HuH-7 (cell line): ENCODE measurements around the gene MIPEP.

ENCODE experiments used
- DNase-seq: peaks from one replicate; pipeline ENCODE4 v3.0.0; 2011; ENCODE audit warnings: low spot score

The MIPEP gene

GRCh38 chr13:23714672-23715071 lies 174.5 kb downstream of the MIPEP start:
- DNase-seq = no peak

GRCh38 chr13:23711355-23711754 lies 177.8 kb downstream of the MIPEP start:
- DNase-seq = no peak

DNA sequence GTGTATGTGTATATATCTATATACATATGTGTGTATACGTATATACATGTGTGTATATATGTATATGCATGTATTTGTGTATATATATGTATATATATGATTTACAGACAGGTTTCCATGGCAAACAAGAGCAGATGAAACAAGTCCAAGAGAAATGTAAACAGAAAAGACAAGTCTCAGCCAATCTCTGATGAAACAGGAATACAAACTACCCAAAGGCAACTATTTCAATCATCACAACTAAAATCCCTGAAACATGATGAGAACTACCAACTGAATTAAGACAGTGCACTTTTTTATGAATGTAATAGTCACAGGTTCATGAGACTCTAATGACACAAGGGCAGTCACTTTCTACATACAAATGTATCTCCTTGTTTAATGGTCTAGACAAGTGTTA lies 178.8 kb downstream of the MIPEP start:
- DNase-seq = no peak

GRCh38 chr13:23709536-23709935 lies 179.7 kb downstream of the MIPEP start:
- no peak for DNase-seq

GRCh38 chr13:23707674-23708073 lies 181.5 kb downstream of the MIPEP start:
- no peak for DNase-seq

- no peak for DNase-seq
Measured at GRCh38 chr13:23705583-23705982, 183.6 kb downstream of the MIPEP start.

- DNase-seq = no peak
Measured at GRCh38 chr13:23703246-23703860, 185.8 kb downstream of the MIPEP start.

- DNase-seq = no peak
Measured at GRCh38 chr13:23701636-23702035, 187.6 kb downstream of the MIPEP start.

DNA sequence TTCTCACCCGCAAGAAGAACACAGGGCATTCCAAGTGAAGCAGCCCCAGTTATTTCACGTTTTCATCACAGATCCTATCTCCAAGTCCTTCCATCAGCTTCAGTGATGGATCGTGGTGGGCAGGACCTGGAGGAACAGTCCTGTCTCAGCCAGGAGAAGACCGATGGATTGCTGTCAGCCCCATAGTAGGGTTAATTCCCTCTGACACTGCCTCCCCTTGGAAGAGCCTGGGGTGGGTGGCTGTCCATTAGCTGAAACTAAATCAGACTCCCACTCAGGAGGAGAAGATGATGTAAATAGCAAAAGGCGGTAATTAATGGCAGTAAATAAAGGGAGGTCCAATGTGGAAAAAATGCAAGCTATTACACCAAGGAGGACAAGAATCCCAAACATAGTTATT lies 188.0 kb downstream of the MIPEP start:
- DNase-seq = no peak

DNA sequence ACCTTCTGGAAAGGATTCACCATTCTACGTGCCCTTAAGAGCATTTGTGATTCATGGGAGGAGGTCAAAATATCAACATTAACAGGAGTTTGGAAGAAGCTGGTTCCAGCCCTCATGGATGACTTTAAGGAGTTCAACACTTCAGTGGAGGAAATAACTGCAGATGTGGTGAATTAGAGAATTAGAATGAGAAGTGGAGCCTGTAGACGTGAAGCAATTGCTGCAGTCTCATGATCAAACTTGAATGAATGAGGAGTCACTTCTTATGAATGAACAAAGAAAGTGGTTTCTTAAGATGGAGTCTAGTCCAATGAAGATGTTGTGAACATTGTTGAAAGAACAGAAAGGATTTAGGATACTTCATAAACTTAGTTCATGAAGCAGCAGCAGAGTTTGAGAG lies 189.9 kb downstream of the MIPEP start:
- no peak for DNase-seq

GRCh38 chr13:23697772-23698313 lies 191.4 kb downstream of the MIPEP start:
- DNase-seq = no peak

DNA sequence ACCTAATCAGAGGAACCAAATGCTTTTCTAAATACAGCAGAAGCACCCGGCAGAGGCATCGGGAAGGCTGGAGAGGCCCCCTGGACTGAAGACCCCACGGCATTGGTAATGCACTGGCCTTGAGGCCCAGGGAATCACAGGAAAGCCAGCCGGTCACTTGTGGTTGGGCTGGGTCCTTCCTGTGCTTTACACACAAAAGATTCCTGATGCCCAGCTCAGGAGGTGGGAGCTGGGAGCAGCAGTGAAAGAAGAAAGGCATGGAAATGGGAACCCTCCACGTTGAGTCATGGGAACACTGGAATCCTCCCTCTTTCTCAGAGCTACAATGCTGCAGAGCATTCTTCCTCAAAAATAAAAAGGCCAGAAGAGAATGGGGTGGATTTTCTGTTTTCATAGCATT lies 192.6 kb downstream of the MIPEP start:
- no peak for DNase-seq

GRCh38 chr13:23695711-23696464 lies 193.3 kb downstream of the MIPEP start:
- no peak for DNase-seq

DNA sequence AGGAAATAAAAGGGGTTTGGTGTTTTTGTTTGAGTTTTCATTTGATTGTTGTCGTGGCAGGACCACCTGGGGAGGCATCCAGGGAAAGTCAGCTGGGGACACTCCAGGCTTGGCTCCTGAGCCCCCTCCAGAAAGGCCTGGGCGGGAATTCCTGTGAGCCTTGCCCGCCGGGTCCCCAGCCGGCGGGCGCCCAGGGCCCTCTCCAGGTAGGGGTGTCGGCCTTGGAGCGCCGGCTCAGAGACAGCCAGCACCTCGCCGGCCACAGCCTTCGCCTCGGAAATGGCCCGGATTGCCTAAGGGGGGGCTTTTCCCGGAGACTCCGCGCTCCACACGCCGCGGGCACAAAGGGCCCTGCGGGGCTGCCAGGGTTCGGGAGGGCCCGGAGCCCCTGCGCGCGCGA lies 194.0 kb downstream of the MIPEP start:
- no peak for DNase-seq

DNA sequence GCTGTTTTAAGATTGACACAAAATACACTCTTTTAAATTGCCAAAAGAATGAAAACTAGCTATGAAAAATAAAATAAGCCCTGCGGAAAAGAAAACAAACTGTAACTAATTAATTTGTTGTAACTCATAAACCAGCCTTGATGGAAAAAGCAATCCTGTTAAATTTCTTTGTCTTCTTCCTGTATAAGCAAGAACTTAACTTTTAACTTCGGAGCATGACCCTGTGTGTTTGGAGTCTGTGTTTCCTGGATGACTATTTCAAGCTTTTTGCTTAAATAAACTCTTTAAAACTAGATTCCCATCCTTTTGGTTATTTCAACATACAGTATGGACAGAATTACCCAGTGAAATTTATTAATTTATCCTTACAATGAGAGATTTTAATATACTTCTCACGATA lies 196.4 kb downstream of the MIPEP start:
- no peak for DNase-seq

DNA sequence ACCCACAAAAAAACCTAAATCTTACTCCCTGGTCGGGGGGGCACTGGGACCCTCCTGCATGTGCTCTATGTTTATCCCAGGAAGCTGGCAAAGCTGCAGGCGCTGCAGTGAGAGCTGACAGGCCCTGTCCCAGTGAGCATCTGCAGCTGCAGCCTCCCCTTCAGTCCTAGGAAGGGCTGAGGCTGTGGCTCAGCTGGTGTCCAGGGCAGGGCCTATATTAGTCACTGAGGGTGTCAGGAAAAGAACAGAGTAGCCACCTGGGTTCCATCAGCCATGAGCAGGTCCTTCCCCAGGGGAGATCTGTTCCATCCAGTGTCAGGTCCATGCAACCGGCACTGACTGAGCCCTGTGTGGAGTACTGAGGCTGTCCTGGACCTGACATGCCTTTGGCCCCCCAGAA lies 198.5 kb downstream of the MIPEP start:
- DNase-seq = no peak

DNA sequence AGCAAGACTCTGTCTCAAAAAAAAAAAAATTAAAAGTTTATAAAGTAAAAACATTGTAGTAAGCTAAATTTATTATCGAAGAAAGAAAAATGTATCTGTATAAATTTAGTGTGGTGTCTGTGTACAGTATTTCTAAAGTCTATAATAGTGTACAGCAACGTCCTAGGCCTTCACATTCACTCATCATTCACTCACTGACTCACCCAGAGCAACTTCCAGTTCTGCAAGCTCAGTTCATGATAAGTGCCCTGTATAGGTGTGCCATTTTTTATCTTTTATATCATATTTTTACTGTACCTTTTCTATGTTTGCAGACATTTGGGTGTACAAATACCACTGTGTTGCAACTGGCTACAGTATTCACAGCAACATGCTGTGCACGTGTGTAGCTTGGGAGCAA lies 200.9 kb downstream of the MIPEP start:
- no peak for DNase-seq

DNA sequence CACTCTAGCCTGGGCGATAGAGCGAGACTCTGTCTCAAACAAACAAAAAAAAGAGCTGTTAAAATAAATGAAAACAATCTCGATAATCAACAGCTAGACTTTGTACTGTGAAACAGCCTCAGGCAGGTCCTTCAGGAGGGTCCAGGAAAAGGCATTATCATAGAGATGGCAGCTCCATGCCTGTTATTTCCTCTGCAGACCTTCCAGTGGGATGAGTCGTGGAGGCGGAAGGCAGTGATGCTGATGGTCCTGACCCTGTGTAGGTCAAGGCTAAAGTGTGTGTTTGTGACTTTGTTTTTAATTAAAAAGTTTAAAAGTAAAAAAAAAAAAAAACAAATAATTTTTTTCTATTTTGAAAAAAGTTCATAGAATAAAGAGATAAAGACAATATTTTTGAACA lies 201.6 kb downstream of the MIPEP start:
- no peak for DNase-seq

DNA sequence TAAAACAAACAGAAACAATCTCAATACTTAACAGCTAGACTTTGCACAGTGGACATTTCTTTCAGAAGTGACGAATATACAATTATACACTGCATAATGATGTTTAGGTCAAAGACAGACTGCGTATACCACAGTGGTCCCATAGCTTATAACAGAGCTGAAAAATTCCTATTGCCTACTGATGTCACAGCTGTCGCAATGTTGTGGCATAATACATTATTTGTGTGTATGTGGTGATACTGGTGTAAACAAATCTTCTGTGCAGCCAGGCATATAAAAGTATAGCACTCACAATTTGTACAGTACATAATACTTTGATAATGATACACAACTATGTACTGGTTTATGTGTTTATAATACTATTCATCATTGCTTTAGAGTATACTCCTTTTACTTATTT lies 202.3 kb downstream of the MIPEP start:
- DNase-seq = no peak

DNA sequence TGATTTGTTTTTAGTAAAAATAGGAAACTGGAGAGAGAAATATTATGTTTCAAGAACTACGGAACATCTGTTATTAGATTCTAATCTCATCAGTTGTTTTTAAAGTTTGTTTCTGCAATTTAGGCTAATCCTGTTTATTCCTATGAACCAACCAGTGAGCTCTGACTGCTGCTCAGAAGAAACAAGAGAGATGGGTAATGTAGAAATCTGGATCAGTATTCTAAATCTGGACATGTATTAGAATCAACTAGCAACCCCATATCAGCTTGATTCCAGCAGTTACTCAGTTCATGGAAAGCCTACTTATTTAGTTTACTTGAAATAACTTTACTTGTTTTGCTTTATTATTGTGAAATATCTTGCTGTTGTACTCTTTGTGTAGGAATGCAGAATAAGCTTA lies 203.8 kb downstream of the MIPEP start:
- DNase-seq = no peak

GRCh38 chr13:23684647-23685046 lies 204.6 kb downstream of the MIPEP start:
- no peak for DNase-seq

GRCh38 chr13:23683084-23683483 lies 206.1 kb downstream of the MIPEP start:
- no peak for DNase-seq

DNA sequence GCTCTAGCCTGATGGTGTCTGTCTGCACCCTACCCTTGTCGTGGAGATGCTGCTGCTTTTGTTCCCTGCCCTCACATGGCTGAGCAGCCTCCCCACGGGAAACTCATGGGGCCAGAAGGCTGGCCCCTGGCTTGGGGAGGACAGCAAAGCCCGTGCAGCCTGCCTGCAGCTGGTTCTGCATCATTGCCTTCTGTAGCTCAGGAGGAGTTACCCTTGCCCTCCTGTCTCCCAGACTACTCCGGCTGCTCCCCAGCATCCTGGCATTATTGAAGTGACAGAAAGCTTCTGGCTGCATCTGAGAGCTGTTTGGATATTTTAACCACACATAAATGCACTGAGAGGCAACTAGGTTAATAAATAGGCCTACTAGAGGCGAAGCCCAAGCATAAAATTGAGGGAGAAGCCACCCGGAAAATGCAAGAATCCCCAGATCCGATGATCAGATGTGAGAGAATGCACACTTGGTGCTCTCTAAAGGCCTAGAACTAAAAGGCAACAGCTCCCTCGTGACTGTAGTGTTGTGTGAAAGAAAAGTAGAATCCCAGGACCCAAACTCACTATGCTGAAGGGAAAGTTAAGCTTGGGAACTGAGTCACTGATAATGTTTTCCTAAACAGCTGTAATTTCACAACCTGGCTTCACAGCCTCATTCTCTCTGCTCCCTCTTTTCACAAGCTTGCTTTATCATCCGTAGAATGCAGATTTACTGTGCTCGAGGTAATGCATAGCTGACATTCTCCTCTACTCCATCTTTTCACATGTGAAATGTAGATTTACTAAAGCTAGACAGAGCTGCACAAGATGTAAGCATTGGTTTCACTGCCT lies 208.1 kb downstream of the MIPEP start:
- DNase-seq = no peak
